HEK293T (cell line): ENCODE data around the gene POLK.
"Not testable (repeated sequence)": the region's sequence is repeated elsewhere in the genome, so short reads cannot be mapped to it uniquely, and the experiment has no call there.

ENCODE experiments used
- CTCF ChIA-PET: fragments of 350-600 bp; formaldehyde crosslinking; extraction: SDS; loops from one replicate; lab custom pipeline; 2021; ENCODE audit warnings: antibody characterized with exemption, inconsistent platforms; lab: Yijun Ruan, JAX
- POLR2A ChIA-PET: fragments of 350-600 bp; formaldehyde crosslinking; extraction: SDS; loops from one replicate; lab custom pipeline; 2020; ENCODE audit warnings: antibody characterized with exemption, inconsistent platforms; lab: Yijun Ruan, JAX
- DNase-seq: peaks from one replicate; pipeline ENCODE4 v3.0.0; 2012; ENCODE audit warnings: mixed read lengths; ENCODE audit errors: extremely low spot score
- ARNT ChIP-seq: fragments of 450-650 bp; IDR thresholded peaks from 2 replicates; pipeline ENCODE4 v1.6.1; 2017; ENCODE audit warnings: mild to moderate bottlenecking
- BHLHE40 ChIP-seq: fragments of 450-650 bp; IDR thresholded peaks from 2 replicates; pipeline ENCODE4 v1.6.1; 2016; ENCODE audit warnings: mild to moderate bottlenecking, moderate library complexity, borderline replicate concordance
- CTBP1 ChIP-seq: fragments of 450-650 bp; IDR thresholded peaks from 2 replicates; pipeline ENCODE4 v1.6.1; 2016; ENCODE audit warnings: borderline replicate concordance
- ELF4 ChIP-seq: fragments of 450-650 bp; IDR thresholded peaks from 2 replicates; pipeline ENCODE4 v1.6.1; 2017; ENCODE audit warnings: antibody characterized with exemption
- FOXA1 ChIP-seq: fragments of 450-650 bp; IDR thresholded peaks from 2 replicates; pipeline ENCODE4 v1.6.1; 2016; ENCODE audit warnings: mild to moderate bottlenecking
- FOXK2 ChIP-seq: fragments of 450-650 bp; IDR thresholded peaks from 2 replicates; pipeline ENCODE4 v1.6.1; 2016; ENCODE audit warnings: mild to moderate bottlenecking
- FOXM1 ChIP-seq: fragments of 450-650 bp; IDR thresholded peaks from 2 replicates; pipeline ENCODE4 v1.6.1; 2017; ENCODE audit warnings: mild to moderate bottlenecking, borderline replicate concordance
- HDGF ChIP-seq: fragments of 450-650 bp; IDR thresholded peaks from 2 replicates; pipeline ENCODE4 v1.6.1; 2017; ENCODE audit warnings: antibody characterized with exemption, borderline replicate concordance
- L3MBTL2 ChIP-seq: fragments of 450-650 bp; conservative IDR thresholded peaks from 2 replicates; pipeline ENCODE4 v1.6.1; 2016; ENCODE audit warnings: mild to moderate bottlenecking
- LEF1 ChIP-seq: fragments of 450-650 bp; IDR thresholded peaks from 2 replicates; pipeline ENCODE4 v1.6.1; 2017; ENCODE audit warnings: mild to moderate bottlenecking, borderline replicate concordance
- NFRKB ChIP-seq: fragments of 450-650 bp; IDR thresholded peaks from 2 replicates; pipeline ENCODE4 v1.6.1; 2016; ENCODE audit warnings: mild to moderate bottlenecking, moderate library complexity
- PKNOX1 ChIP-seq: fragments of 450-650 bp; IDR thresholded peaks from 2 replicates; pipeline ENCODE4 v1.6.1; 2016
- SP1 ChIP-seq: fragments of 450-650 bp; IDR thresholded peaks from 2 replicates; pipeline ENCODE4 v1.6.1; 2017
- SUZ12 ChIP-seq: fragments of 450-650 bp; IDR thresholded peaks from 2 replicates; pipeline ENCODE4 v1.6.1; 2016; ENCODE audit warnings: mild to moderate bottlenecking
- TARDBP ChIP-seq: fragments of 450-650 bp; IDR thresholded peaks from 2 replicates; pipeline ENCODE4 v1.6.1; 2016
- ZNF384 ChIP-seq: fragments of 450-650 bp; IDR thresholded peaks from 2 replicates; pipeline ENCODE4 v1.6.1; 2016

The POLK gene

GRCh38 chr5:75471193-75471592, 40.5 kb upstream of the POLK start:
- ChIA-PET POLR2A (no interaction called here), CTCF (no interaction called here)
- no peak for TF ChIP-seq LEF1
- DNase-seq, result no peak

- TF ChIP-seq L3MBTL2, result no peak
- no peak for TF ChIP-seq ARNT
- no peak for TF ChIP-seq FOXM1
- TF ChIP-seq ELF4, result no peak
- TF ChIP-seq TARDBP, result no peak
- no peak for TF ChIP-seq CTBP1
- no peak for TF ChIP-seq HDGF
- no peak for TF ChIP-seq SP1
- no peak for TF ChIP-seq NFRKB
- TF ChIP-seq BHLHE40, result no peak
- no peak for TF ChIP-seq FOXK2
- no peak for TF ChIP-seq SUZ12
- no peak for TF ChIP-seq PKNOX1
- TF ChIP-seq FOXA1, result no peak
- no peak for TF ChIP-seq LEF1
- no peak for TF ChIP-seq ZNF384
- ChIA-PET CTCF (interaction anchor here (0.7 kb wide), 1 partner anchor 324 kb away, joined by 3 read pairs; no protein-coding TSS in a partner anchor), POLR2A (no interaction called here)
- DNase-seq, result no peak
These were observed 38.7 kb upstream of the POLK start for GRCh38 chr5:75472973-75473372.

- DNase-seq, result no peak
- TF ChIP-seq PKNOX1 (no peak), HDGF (no peak), ARNT (no peak)
- POLR2A ChIA-PET, result no interaction called here
- CTCF ChIA-PET, result interaction anchor here (0.7 kb wide), 1 partner anchor 325 kb away, joined by 3 read pairs; no protein-coding TSS in a partner anchor
These were observed 38.2 kb upstream of the POLK start for GRCh38 chr5:75473463-75473862.

GRCh38 chr5:75475364-75475763, 36.3 kb upstream of the POLK start:
- POLR2A ChIA-PET, result no interaction called here
- CTCF ChIA-PET, result interaction anchor here (0.8 kb wide), 1 partner anchor 109 kb away, joined by 4 read pairs; no protein-coding TSS in a partner anchor
- DNase-seq, result no peak
- TF ChIP-seq BHLHE40, result no peak
- TF ChIP-seq FOXA1, result no peak
- TF ChIP-seq FOXM1, result no peak

GRCh38 chr5:75481024-75481423, 30.7 kb upstream of the POLK start:
- no peak for DNase-seq
- TF ChIP-seq FOXA1 (no peak), LEF1 (no peak), NFRKB (no peak), ZNF384 (no peak), PKNOX1 (no peak), ARNT (no peak), SUZ12 (no peak), SP1 (no peak), L3MBTL2 (no peak), FOXK2 (no peak), HDGF (no peak), ELF4 (no peak), BHLHE40 (no peak), TARDBP (no peak), CTBP1 (no peak), FOXM1 (no peak)
- POLR2A ChIA-PET, result no interaction called here
- CTCF ChIA-PET, result interaction anchor here (0.6 kb wide), 1 partner anchor 20 kb away, joined by 7 read pairs; no protein-coding TSS in a partner anchor

GRCh38 chr5:75482482-75482881, 29.2 kb upstream of the POLK start:
- no peak for DNase-seq
- TF ChIP-seq L3MBTL2 (no peak), FOXM1 (no peak), BHLHE40 (no peak), ARNT (no peak), ELF4 (no peak), HDGF (no peak), ZNF384 (no peak), LEF1 (no peak), FOXA1 (no peak), SUZ12 (no peak), SP1 (no peak), CTBP1 (no peak)
- ChIA-PET CTCF (no interaction called here), POLR2A (no interaction called here)

GRCh38 chr5:75484605-75485004, 27.1 kb upstream of the POLK start:
- DNase-seq, result no peak
- TF ChIP-seq L3MBTL2 (no peak), SP1 (no peak), FOXA1 (no peak)
- ChIA-PET CTCF (no interaction called here), POLR2A (no interaction called here)

GRCh38 chr5:75489847-75490246, 21.8 kb upstream of the POLK start:
- CTCF ChIA-PET, DNase-seq, POLR2A ChIA-PET: not testable (repeated sequence)
